Mammary epithelial cell (primary cell): Measurements from ENCODE around the gene YWHAQ.

Experiments
- EZH2 ChIP-seq: IDR thresholded peaks from 2 replicates; pipeline ENCODE4 v1.6.1; 2012; ENCODE audit warnings: low read length, inconsistent platforms, borderline replicate concordance
- TF ChIP-seq, protein P1 (sequence below), 2 donors: IDR thresholded peaks in 1 of 2; conservative IDR thresholded peaks in 1 of 2; 2 replicates each; pipeline ENCODE4 v1.5.1; 2011 to 2012; ENCODE audit warnings: inconsistent platforms in 2 of 2, low read length in 2 of 2, mild to moderate bottlenecking in 2 of 2, control low read depth in 1 of 2, low read depth in 1 of 2; ENCODE audit not compliant: insufficient read depth in 1 of 2; ENCODE audit errors: extremely low read depth in 1 of 2

GRCh38 chr2:9644603-9645002, 13.8 kb upstream of the YWHAQ start:
- TF ChIP-seq EZH2 = no peak
- TF ChIP-seq, protein P1, sequence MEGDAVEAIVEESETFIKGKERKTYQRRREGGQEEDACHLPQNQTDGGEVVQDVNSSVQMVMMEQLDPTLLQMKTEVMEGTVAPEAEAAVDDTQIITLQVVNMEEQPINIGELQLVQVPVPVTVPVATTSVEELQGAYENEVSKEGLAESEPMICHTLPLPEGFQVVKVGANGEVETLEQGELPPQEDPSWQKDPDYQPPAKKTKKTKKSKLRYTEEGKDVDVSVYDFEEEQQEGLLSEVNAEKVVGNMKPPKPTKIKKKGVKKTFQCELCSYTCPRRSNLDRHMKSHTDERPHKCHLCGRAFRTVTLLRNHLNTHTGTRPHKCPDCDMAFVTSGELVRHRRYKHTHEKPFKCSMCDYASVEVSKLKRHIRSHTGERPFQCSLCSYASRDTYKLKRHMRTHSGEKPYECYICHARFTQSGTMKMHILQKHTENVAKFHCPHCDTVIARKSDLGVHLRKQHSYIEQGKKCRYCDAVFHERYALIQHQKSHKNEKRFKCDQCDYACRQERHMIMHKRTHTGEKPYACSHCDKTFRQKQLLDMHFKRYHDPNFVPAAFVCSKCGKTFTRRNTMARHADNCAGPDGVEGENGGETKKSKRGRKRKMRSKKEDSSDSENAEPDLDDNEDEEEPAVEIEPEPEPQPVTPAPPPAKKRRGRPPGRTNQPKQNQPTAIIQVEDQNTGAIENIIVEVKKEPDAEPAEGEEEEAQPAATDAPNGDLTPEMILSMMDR (conservative IDR thresholded peaks at IDR 0.05 in 1 of 2, IDR thresholded peaks at IDR 0.05 in 1 of 2; ENCODE audit: extremely low read depth in 1 of 2, insufficient read depth in 1 of 2, low read depth in 1 of 2, low read length in 2 of 2) = no peak
